Measurements from ENCODE around the gene CDYL.

DNA sequence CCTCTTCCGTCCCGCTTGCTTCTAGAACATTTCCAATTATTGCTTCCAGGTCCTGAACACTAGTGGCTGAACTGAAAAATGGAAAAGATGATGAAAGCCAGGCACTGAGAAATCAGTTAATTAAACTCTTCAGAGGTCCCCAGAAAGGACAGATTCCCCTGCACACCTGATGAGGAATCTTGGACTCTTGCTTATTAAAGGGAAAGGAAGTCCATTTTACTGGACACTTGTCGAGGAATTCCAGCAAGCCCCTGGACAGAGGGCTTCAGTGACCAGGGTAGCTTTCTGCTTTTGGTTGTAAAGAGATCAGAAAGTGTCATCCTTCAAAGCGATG is 47.8 kb upstream of the CDYL start:
- no peak for TF ChIP-seq RAD21 (IDR thresholded peaks at IDR 0.05)
- TF ChIP-seq, protein P1, sequence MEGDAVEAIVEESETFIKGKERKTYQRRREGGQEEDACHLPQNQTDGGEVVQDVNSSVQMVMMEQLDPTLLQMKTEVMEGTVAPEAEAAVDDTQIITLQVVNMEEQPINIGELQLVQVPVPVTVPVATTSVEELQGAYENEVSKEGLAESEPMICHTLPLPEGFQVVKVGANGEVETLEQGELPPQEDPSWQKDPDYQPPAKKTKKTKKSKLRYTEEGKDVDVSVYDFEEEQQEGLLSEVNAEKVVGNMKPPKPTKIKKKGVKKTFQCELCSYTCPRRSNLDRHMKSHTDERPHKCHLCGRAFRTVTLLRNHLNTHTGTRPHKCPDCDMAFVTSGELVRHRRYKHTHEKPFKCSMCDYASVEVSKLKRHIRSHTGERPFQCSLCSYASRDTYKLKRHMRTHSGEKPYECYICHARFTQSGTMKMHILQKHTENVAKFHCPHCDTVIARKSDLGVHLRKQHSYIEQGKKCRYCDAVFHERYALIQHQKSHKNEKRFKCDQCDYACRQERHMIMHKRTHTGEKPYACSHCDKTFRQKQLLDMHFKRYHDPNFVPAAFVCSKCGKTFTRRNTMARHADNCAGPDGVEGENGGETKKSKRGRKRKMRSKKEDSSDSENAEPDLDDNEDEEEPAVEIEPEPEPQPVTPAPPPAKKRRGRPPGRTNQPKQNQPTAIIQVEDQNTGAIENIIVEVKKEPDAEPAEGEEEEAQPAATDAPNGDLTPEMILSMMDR (IDR thresholded peaks at IDR 0.05; ENCODE audit: low read depth, low read length, missing input control), result no peak

Data from liver (tissue), 3 donors.